HepG2 (cell line): ENCODE data around the gene C1QTNF12. TPM values are rescaled to one million over a fixed set of nuclear protein-coding genes. Genes with fewer than 3 reads are reported as not detected.

Experiments
- ATF7 ChIP-seq, 2 experiments: fragments of 450-650 bp in 1 of 2; sonication (generic) in 1 of 2; formaldehyde crosslinking in 1 of 2; IDR thresholded peaks; 2 replicates each; pipeline versions ENCODE4 v1.4.0 to v1.6.1; 2016 to 2020; ENCODE audit warnings: antibody characterized with exemption in 1 of 2, mild to moderate bottlenecking in 1 of 2, missing genetic modification reagents in 1 of 2
- DMAP1 ChIP-seq: IDR thresholded peaks from 2 replicates; pipeline ENCODE4 v1.6.1; 2016
- ELF3 ChIP-seq: IDR thresholded peaks from 2 replicates; pipeline ENCODE4 v1.6.1; 2016; ENCODE audit warnings: missing genetic modification reagents, missing compliant biosample characterization
- HNF4G ChIP-seq, 2 experiments: sonication (generic) in 1 of 2; formaldehyde crosslinking in 1 of 2; IDR thresholded peaks; 2 replicates each; pipeline versions ENCODE4 v1.4.0 to v1.6.1; 2011 to 2020; ENCODE audit warnings: borderline replicate concordance in 2 of 2, low read depth in 2 of 2, mild to moderate bottlenecking in 2 of 2, low read length in 1 of 2, missing genetic modification reagents in 1 of 2, moderate library complexity in 1 of 2
- KAT2B ChIP-seq: fragments of 150-350 bp; IDR thresholded peaks from 2 replicates; pipeline ENCODE4 v1.6.1; 2014; ENCODE audit warnings: low read depth, low read length, borderline replicate concordance
- KDM3A ChIP-seq: IDR thresholded peaks from 2 replicates; pipeline ENCODE4 v1.6.1; 2018; ENCODE audit warnings: low read depth, missing compliant biosample characterization
- KLF13 ChIP-seq: sonication (generic); formaldehyde crosslinking; IDR thresholded peaks from 2 replicates; pipeline ENCODE4 v1.4.0; 2020; ENCODE audit warnings: mild to moderate bottlenecking, missing genetic modification reagents
- MED8 ChIP-seq: sonication (generic); formaldehyde crosslinking; IDR thresholded peaks from 2 replicates; pipeline ENCODE4 v1.8.1; 2023; ENCODE audit warnings: mild to moderate bottlenecking, missing genetic modification reagents; ENCODE audit not compliant: insufficient replicate concordance
- MIER2 ChIP-seq: IDR thresholded peaks from 2 replicates; pipeline ENCODE4 v1.6.1; 2016; ENCODE audit warnings: missing biosample characterization, missing genetic modification reagents
- NFYC ChIP-seq: IDR thresholded peaks from 2 replicates; pipeline ENCODE4 v1.6.1; 2016; ENCODE audit warnings: missing genetic modification reagents, missing compliant biosample characterization
- NRL ChIP-seq: sonication (generic); formaldehyde crosslinking; IDR thresholded peaks from 2 replicates; pipeline ENCODE4 v1.5.0; 2020; ENCODE audit warnings: missing genetic modification reagents, mild to moderate bottlenecking, moderate library complexity, borderline replicate concordance
- PLRG1 ChIP-seq: fragments of 450-650 bp; conservative IDR thresholded peaks from 2 replicates; pipeline ENCODE4 v1.6.1; 2016
- SMARCC2 ChIP-seq: fragments of 450-650 bp; IDR thresholded peaks from 2 replicates; pipeline ENCODE4 v1.6.1; 2017; ENCODE audit warnings: antibody characterized with exemption, mild to moderate bottlenecking
- SOX6 ChIP-seq, 2 experiments: fragments of 450-650 bp in 1 of 2; sonication (generic) in 1 of 2; formaldehyde crosslinking in 1 of 2; IDR thresholded peaks; 2 replicates each; pipeline versions ENCODE4 v1.4.0 to v1.6.1; 2017 to 2020; ENCODE audit warnings: antibody characterized with exemption in 1 of 2, mild to moderate bottlenecking in 1 of 2, missing genetic modification reagents in 1 of 2
- SP2 ChIP-seq: sonication (generic); formaldehyde crosslinking; IDR thresholded peaks from 2 replicates; pipeline ENCODE4 v1.5.1; 2020; ENCODE audit warnings: mild to moderate bottlenecking, missing genetic modification reagents
- SYNCRIP ChIP-seq: fragments of 200-400 bp; formaldehyde crosslinking; IDR thresholded peaks from 2 replicates; pipeline ENCODE4 v1.6.1; 2018; ENCODE audit warnings: mild to moderate bottlenecking, low read depth, low read length; ENCODE audit not compliant: insufficient read depth
- ZBTB42 ChIP-seq: sonication (generic); formaldehyde crosslinking; IDR thresholded peaks from 2 replicates; pipeline ENCODE4 v1.5.0; 2020; ENCODE audit warnings: mild to moderate bottlenecking, missing genetic modification reagents
- ZNF136 ChIP-seq: sonication (generic); formaldehyde crosslinking; IDR thresholded peaks from 2 replicates; pipeline ENCODE4 v1.8.1; 2022; ENCODE audit warnings: low read depth, mild to moderate bottlenecking, moderate library complexity, missing genetic modification reagents
- polyA plus RNA-seq, 8 experiments: library from polyadenylated mRNA; depleted of rRNA in 3 of 8; stranded (reverse) in 7 of 8; unstranded in 1 of 8; fragments of >200 nt; fragmentation: Illumina TruSeq in 4 of 8; extraction: Trizol in 4 of 8; gene quantifications; 2 replicates each; pipeline versions ENCODE4 v1.2.1 to v1.2.3, GENCODE V29; 2011 to 2016; ENCODE audit warnings: low read depth in 4 of 8, missing spikeins in 1 of 8, mixed read lengths in 1 of 8; ENCODE audit not compliant: insufficient read depth in 1 of 8
- total RNA-seq, 5 experiments: library from RNA; depleted of rRNA; stranded (reverse); fragments of >200 nt; fragmentation: Illumina TruSeq; extraction: Trizol; gene quantifications; 2 replicates each; pipeline ENCODE4 v1.2.3, GENCODE V29; 2016; ENCODE audit warnings: low read depth in 1 of 5
- TF ChIP-seq, protein P1 (sequence below): sonication (generic); formaldehyde crosslinking; IDR thresholded peaks from 2 replicates; pipeline ENCODE4 v1.9.0; 2022; ENCODE audit warnings: missing genetic modification reagents, mild to moderate bottlenecking, borderline replicate concordance
- TF ChIP-seq, protein P2 (sequence below): IDR thresholded peaks from 2 replicates; pipeline ENCODE4 v1.6.1; 2016; ENCODE audit warnings: missing compliant biosample characterization, missing genetic modification reagents, borderline replicate concordance
- TF ChIP-seq, protein P3 (sequence below): IDR thresholded peaks from 2 replicates; pipeline ENCODE4 v1.6.1; 2016; ENCODE audit warnings: missing biosample characterization, missing genetic modification reagents, low read depth
- TF ChIP-seq, protein P4 (sequence below): sonication (generic); formaldehyde crosslinking; IDR thresholded peaks from 2 replicates; pipeline ENCODE4 v1.5.0; 2020; ENCODE audit warnings: missing genetic modification reagents
- TF ChIP-seq, protein P5 (sequence below): sonication (generic); formaldehyde crosslinking; IDR thresholded peaks from 2 replicates; pipeline ENCODE4 v1.8.0; 2022; ENCODE audit warnings: missing genetic modification reagents, low read depth, mild to moderate bottlenecking, borderline replicate concordance

The C1QTNF12 gene
- total and polyA plus RNA-seq, 2 of the 13 experiments (the other 11 are each of a cell fraction or from before 2014, with no cell fraction given), result 0.18 to 0.64 TPM

DNA sequence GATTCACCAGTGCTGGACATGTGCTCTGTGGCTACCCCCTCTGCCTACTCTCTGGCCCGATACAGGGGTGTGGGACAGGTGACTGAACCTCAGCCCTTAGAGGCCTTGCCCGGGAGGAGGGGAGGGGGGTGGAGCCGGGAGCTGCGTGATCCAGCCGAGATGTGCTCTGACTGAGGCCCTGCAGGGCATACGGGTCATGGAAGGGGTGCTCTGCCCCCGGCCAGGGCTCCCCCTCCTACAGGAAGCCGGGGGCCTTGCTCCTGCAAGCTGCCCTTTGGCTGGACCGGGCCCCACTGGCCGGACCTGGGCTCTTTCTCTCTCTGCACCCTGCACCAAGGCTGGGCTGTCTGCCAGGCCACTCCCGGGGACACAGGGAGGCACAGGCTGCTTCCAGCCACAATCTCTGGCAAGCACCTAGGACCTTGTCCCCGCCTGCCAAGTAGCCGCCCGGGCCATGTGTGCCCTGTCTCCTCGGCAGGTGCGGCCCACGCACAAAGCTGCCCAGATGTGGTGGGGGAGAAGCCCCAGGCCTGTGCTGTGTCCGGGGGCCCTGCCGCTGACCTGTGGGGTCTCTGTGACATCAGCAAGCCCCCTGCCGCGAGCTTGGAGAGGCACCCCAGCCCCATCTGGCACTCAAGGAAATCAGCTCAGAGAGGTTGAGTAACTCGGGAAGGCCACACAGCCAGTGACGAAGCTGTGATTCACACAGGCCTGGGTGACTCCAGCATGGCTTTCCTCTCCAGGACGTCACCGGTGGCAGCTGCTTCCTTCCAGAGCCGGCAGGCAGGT is 35.2 kb upstream of the C1QTNF12 start (continued):
- TF ChIP-seq, protein P1, sequence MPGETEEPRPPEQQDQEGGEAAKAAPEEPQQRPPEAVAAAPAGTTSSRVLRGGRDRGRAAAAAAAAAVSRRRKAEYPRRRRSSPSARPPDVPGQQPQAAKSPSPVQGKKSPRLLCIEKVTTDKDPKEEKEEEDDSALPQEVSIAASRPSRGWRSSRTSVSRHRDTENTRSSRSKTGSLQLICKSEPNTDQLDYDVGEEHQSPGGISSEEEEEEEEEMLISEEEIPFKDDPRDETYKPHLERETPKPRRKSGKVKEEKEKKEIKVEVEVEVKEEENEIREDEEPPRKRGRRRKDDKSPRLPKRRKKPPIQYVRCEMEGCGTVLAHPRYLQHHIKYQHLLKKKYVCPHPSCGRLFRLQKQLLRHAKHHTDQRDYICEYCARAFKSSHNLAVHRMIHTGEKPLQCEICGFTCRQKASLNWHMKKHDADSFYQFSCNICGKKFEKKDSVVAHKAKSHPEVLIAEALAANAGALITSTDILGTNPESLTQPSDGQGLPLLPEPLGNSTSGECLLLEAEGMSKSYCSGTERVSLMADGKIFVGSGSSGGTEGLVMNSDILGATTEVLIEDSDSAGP (CRISPR knock-in tag), result peak; percentile 92
- TF ChIP-seq, protein P2, sequence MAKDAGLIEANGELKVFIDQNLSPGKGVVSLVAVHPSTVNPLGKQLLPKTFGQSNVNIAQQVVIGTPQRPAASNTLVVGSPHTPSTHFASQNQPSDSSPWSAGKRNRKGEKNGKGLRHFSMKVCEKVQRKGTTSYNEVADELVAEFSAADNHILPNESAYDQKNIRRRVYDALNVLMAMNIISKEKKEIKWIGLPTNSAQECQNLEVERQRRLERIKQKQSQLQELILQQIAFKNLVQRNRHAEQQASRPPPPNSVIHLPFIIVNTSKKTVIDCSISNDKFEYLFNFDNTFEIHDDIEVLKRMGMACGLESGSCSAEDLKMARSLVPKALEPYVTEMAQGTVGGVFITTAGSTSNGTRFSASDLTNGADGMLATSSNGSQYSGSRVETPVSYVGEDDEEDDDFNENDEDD (CRISPR knock-in tag), result no peak
- TF ChIP-seq MED8 (CRISPR knock-in tag), result peak; percentile 18
- TF ChIP-seq, protein P3, sequence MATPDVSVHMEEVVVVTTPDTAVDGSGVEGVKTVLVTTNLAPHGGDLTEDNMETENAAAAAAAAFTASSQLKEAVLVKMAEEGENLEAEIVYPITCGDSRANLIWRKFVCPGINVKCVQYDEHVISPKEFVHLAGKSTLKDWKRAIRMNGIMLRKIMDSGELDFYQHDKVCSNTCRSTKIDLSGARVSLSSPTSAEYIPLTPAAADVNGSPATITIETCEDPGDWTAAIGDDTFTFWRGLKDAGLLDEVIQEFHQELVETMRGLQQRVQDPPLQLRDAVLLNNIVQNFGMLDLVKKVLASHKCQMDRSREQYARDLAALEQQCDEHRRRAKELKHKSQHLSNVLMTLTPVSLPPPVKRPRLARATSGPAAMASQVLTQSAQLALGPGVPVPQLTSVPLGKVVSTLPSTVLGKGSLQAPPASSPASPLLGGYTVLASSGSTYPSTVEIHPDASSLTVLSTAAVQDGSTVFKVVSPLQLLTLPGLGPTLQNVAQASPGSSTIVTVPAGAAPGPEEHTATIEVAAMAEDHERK (CRISPR knock-in tag), result no peak
- TF ChIP-seq ZNF136 (CRISPR knock-in tag), result peak; percentile 90; the same call in 1 of the 2 replicates
- no peak for TF ChIP-seq SYNCRIP
- TF ChIP-seq SOX6 (IDR thresholded peaks at IDR 0.05), result no peak
- TF ChIP-seq SOX6 (CRISPR knock-in tag; IDR thresholded peaks at IDR 0.05), result peak; percentile 78
- 0 out of 2 replicates have a peak, but pooled peaks have one; percentile 73 for TF ChIP-seq ZBTB42 (CRISPR knock-in tag)
- TF ChIP-seq ELF3 (CRISPR knock-in tag), result peak; percentile 54
- no peak for TF ChIP-seq SMARCC2
- peak; percentile 84; the same call in 1 of the 2 replicates for TF ChIP-seq KDM3A
- TF ChIP-seq DMAP1, result peak; percentile 41; the same call in 1 of the 2 replicates
- TF ChIP-seq KLF13 (CRISPR knock-in tag), result no peak
- TF ChIP-seq NRL (CRISPR knock-in tag), result no peak; the same call in 1 of the 2 replicates
- no peak for TF ChIP-seq NFYC (CRISPR knock-in tag)
- TF ChIP-seq HNF4G (IDR thresholded peaks at IDR 0.05; ENCODE audit: borderline replicate concordance, low read depth, low read length), result peak; percentile 92
- peak; percentile 59; the same call in 1 of the 2 replicates for TF ChIP-seq HNF4G (CRISPR knock-in tag; IDR thresholded peaks at IDR 0.05; ENCODE audit: borderline replicate concordance, low read depth)
- TF ChIP-seq KAT2B, result no peak
- no peak for TF ChIP-seq ATF7 (IDR thresholded peaks at IDR 0.05)
- 0 out of 2 replicates have a peak, but pooled peaks have one; percentile 5 for TF ChIP-seq ATF7 (CRISPR knock-in tag; IDR thresholded peaks at IDR 0.05)
- TF ChIP-seq, protein P4, sequence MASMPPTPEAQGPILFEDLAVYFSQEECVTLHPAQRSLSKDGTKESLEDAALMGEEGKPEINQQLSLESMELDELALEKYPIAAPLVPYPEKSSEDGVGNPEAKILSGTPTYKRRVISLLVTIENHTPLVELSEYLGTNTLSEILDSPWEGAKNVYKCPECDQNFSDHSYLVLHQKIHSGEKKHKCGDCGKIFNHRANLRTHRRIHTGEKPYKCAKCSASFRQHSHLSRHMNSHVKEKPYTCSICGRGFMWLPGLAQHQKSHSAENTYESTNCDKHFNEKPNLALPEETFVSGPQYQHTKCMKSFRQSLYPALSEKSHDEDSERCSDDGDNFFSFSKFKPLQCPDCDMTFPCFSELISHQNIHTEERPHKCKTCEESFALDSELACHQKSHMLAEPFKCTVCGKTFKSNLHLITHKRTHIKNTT (CRISPR knock-in tag), result no peak
- TF ChIP-seq SP2 (CRISPR knock-in tag), result no peak
- TF ChIP-seq PLRG1, result no peak
- TF ChIP-seq, protein P5, sequence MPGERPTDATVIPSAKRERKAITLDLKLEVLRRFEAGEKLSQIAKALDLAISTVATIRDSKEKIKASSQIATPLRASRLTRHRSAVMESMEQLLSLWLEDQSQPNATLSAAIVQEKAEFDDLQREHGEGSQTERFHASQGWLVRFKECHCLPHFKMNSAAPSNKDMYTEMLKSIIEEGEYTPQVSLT, result no peak
- peak; percentile 32; the same call in 1 of the 2 replicates for TF ChIP-seq MIER2 (CRISPR knock-in tag)
